ENCODE results near the gene SNCA. TPM values are rescaled to one million over a fixed set of nuclear protein-coding genes. Genes with fewer than 3 reads are reported as not detected.

The SNCA gene
- total RNA-seq, 2 donors from 2014 or later = 9.1 to 25.5 TPM

GRCh38 chr4:89720981-89721380 lies 116.0 kb downstream of the SNCA start:
- intact Hi-C loops (cut with DNase I) = no loop called here
- no peak for DNase-seq (ENCODE audit: low spot score)

GRCh38 chr4:89719536-89720090 lies 117.3 kb downstream of the SNCA start:
- intact Hi-C loops (cut with DNase I) = no loop called here
- DNase-seq (ENCODE audit: low spot score) = no peak

GRCh38 chr4:89716893-89717292 lies 120.1 kb downstream of the SNCA start:
- intact Hi-C loops (cut with DNase I) = no loop called here
- DNase-seq (ENCODE audit: low spot score) = no peak

- intact Hi-C loops (cut with DNase I) = no loop called here
- DNase-seq (ENCODE audit: low spot score) = no peak
Measured at GRCh38 chr4:89715631-89716030, 121.3 kb downstream of the SNCA start.

GRCh38 chr4:89712827-89713226 lies 124.1 kb downstream of the SNCA start:
- intact Hi-C loops (cut with DNase I) = no loop called here
- DNase-seq (ENCODE audit: low spot score) = no peak

- no peak for DNase-seq (ENCODE audit: low spot score)
- intact Hi-C loops (cut with DNase I) = no loop called here
Measured at GRCh38 chr4:89712141-89712540, 124.8 kb downstream of the SNCA start.

GRCh38 chr4:89708903-89709421 lies 128.0 kb downstream of the SNCA start:
- intact Hi-C loops (cut with DNase I) = no loop called here
- DNase-seq (ENCODE audit: low spot score) = no peak

GRCh38 chr4:89707467-89707866 lies 129.5 kb downstream of the SNCA start:
- no peak for DNase-seq (ENCODE audit: low spot score)
- intact Hi-C loops (cut with DNase I) = no loop called here

- no peak for DNase-seq (ENCODE audit: low spot score)
- intact Hi-C loops (cut with DNase I) = no loop called here
Measured at GRCh38 chr4:89704651-89705395, 132.1 kb downstream of the SNCA start.

GRCh38 chr4:89703829-89704590 lies 133.0 kb downstream of the SNCA start:
- intact Hi-C loops (cut with DNase I) = no loop called here
- no peak for DNase-seq (ENCODE audit: low spot score)

GRCh38 chr4:89700766-89701423 lies 136.1 kb downstream of the SNCA start:
- intact Hi-C loops (cut with DNase I) = no loop called here
- no peak for DNase-seq (ENCODE audit: low spot score)

GRCh38 chr4:89685690-89686089 lies 151.3 kb downstream of the SNCA start:
- no peak for DNase-seq (ENCODE audit: low spot score)
- intact Hi-C loops (cut with DNase I) = no loop called here

- no peak for DNase-seq (ENCODE audit: low spot score)
- intact Hi-C loops (cut with DNase I) = no loop called here
Measured at GRCh38 chr4:89685277-89685676, 151.7 kb downstream of the SNCA start.

- no peak for DNase-seq (ENCODE audit: low spot score)
- intact Hi-C loops (cut with DNase I) = no loop called here
Measured at GRCh38 chr4:89684536-89684935, 152.4 kb downstream of the SNCA start.

GRCh38 chr4:89682808-89683207 lies 154.2 kb downstream of the SNCA start:
- intact Hi-C loops (cut with DNase I) = no loop called here
- DNase-seq (ENCODE audit: low spot score) = no peak

- intact Hi-C loops (cut with DNase I) = no loop called here
- no peak for DNase-seq (ENCODE audit: low spot score)
Measured at GRCh38 chr4:89681671-89682070, 155.3 kb downstream of the SNCA start.

- intact Hi-C loops (cut with DNase I) = no loop called here
- DNase-seq (ENCODE audit: low spot score) = no peak
Measured at GRCh38 chr4:89681219-89681618, 155.7 kb downstream of the SNCA start.

- DNase-seq (ENCODE audit: low spot score) = no peak
- intact Hi-C loops (cut with DNase I) = no loop called here
Measured at GRCh38 chr4:89674876-89675459, 162.0 kb downstream of the SNCA start.

All from posterior vena cava (tissue), 2 donors.